Measurements from ENCODE around the gene CDK2AP2.
"Not testable (repeated sequence)": the region's sequence is repeated elsewhere in the genome, so short reads cannot be mapped to it uniquely, and the experiment has no call there.

The CDK2AP2 gene

DNA sequence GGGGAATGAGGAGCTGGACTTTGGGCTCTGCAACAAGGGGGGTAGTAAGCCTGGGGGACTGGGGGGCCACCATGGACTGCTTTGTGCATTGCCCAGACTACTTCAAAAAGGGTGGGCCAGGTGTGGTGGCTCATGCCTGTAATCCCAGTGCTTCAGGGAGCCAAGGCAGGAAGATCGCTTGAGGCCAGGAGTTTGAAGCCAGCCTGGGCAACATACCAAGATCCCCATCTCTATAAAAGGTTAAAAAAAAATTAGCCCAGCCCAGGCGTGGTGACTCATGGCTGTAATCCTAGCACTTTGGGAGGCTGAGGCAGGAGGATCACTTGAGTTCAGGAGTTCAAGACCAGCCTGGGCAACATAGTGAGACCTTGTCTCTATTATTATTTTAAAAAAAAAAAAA is 42.4 kb downstream of the CDK2AP2 start:
- H3K36me3 Mint-ChIP-seq; ATAC-seq (ENCODE audit: low read depth): not testable (repeated sequence)

DNA sequence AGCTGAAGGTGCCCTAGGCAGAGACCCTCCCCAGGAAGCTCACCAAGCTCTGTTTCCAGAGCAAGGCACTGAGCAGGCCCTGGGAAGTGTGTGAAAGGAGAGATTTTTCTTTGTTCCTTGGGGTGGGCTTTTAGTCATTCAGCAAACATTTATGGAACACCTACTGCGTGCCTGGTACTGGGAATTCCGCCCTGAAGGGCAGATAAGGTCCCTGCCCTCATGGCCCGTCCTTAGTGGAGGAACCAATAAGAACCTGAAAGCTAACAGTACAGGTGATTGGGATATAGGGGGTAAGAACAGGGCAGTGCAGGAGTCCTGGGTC is 42.8 kb downstream of the CDK2AP2 start:
- Mint-ChIP-seq H3K27ac (peak overlapping the region; percentile 95), H3K27me3 (no peaks in the 10 kb centered on the region), H3K4me1 (peaks cover 27% of the 10 kb centered on the region)

More for the DNA sequence above, 42.4 kb downstream of the CDK2AP2 start:
- H3K9me3 Mint-ChIP-seq; DNase-seq (ENCODE audit: low spot score in 2 of 2); H3K27me3 Mint-ChIP-seq: not testable (repeated sequence)
- peak overlapping the region; percentile 91 for H3K4me3 Mint-ChIP-seq
- peaks cover 25% of the 10 kb centered on the region for H3K4me1 Mint-ChIP-seq
- peak overlapping the region; percentile 95 for H3K27ac Mint-ChIP-seq

GRCh38 chr11:67464411-67465188 is 43.4 kb downstream of the CDK2AP2 start:
- Mint-ChIP-seq H3K36me3 (peaks cover 5% of the 10 kb centered on the region), H3K4me1 (peaks cover 32% of the 10 kb centered on the region), H3K27me3 (no peaks in the 10 kb centered on the region), H3K27ac (peak overlapping the region; percentile 95), H3K4me3 (peak overlapping the region; percentile 91), H3K9me3 (no peaks in the 10 kb centered on the region)
- DNase-seq (ENCODE audit: low spot score in 2 of 2) (peak; percentile 81 to 88), ATAC-seq (ENCODE audit: low read depth) (peak; percentile 67)

More for the DNA sequence above, 42.8 kb downstream of the CDK2AP2 start:
- H3K9me3 Mint-ChIP-seq = no peaks in the 10 kb centered on the region
- DNase-seq (ENCODE audit: low spot score in 2 of 2) (no peak), ATAC-seq (ENCODE audit: low read depth) (no peak)
- peak overlapping the region; percentile 91 for H3K4me3 Mint-ChIP-seq
- peaks cover 5% of the 10 kb centered on the region for H3K36me3 Mint-ChIP-seq

DNA sequence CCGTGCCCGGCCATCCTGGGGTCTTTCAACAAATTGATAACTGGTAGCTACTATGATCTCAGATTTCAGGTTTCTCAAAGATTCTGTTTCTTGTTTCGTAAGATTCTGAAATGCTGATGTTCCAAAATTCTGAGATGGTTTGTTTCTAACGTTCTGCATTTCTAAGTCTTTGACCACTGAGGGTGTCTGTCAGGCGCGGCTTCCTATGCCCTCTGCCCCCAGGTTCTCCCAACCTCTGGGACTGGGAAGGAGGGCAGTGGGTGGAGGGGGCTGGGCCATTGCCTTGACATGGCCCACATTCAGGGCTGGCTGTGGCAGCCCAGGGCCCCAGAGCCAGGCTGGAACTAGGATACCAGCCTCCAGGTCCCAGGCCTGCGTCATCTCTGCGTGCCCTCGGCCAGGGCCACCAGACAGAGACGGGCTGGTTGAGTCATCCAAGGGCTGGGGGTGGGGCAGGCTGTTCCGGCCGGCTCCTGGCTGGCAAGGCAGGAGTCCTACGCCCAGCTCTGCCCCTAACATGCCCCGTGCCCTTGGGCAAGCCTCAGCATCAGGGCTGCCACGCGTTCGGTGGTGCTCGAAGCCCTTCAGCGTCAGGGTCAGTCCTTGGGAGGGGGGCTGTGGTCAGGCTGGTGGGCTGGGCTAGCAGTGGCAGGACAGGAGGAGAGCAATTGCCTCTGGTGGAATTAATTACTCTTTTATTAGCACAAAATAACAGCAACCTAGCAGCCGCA is 44.1 kb downstream of the CDK2AP2 start:
- no peaks in the 10 kb centered on the region for H3K27me3 Mint-ChIP-seq
- H3K4me3 Mint-ChIP-seq = peak overlapping the region; percentile 91
- peaks cover 5% of the 10 kb centered on the region for H3K36me3 Mint-ChIP-seq
- peaks cover 36% of the 10 kb centered on the region for H3K4me1 Mint-ChIP-seq
- ATAC-seq (ENCODE audit: low read depth) (no peak), DNase-seq (ENCODE audit: low spot score in 2 of 2) (no peak)
- H3K27ac Mint-ChIP-seq = peak overlapping the region; percentile 95
- no peaks in the 10 kb centered on the region for H3K9me3 Mint-ChIP-seq

GRCh38 chr11:67463186-67463585 is 44.8 kb downstream of the CDK2AP2 start:
- Mint-ChIP-seq H3K27me3 (no peaks in the 10 kb centered on the region), H3K4me1 (peaks cover 36% of the 10 kb centered on the region), H3K27ac (no peak overlapping the region), H3K9me3 (no peaks in the 10 kb centered on the region), H3K36me3 (peaks cover 5% of the 10 kb centered on the region), H3K4me3 (no peak overlapping the region)
- ATAC-seq (ENCODE audit: low read depth) (no peak), DNase-seq (ENCODE audit: low spot score in 2 of 2) (no peak)

GRCh38 chr11:67458266-67458665 is 49.7 kb downstream of the CDK2AP2 start:
- DNase-seq (ENCODE audit: low spot score in 2 of 2) (no peak), ATAC-seq (ENCODE audit: low read depth) (no peak)
- Mint-ChIP-seq H3K36me3 (no peaks in the 10 kb centered on the region), H3K27me3 (no peaks in the 10 kb centered on the region), H3K27ac (peak overlapping the region; percentile 81), H3K4me3 (no peak overlapping the region), H3K9me3 (no peaks in the 10 kb centered on the region), H3K4me1 (peaks cover 33% of the 10 kb centered on the region)

DNA sequence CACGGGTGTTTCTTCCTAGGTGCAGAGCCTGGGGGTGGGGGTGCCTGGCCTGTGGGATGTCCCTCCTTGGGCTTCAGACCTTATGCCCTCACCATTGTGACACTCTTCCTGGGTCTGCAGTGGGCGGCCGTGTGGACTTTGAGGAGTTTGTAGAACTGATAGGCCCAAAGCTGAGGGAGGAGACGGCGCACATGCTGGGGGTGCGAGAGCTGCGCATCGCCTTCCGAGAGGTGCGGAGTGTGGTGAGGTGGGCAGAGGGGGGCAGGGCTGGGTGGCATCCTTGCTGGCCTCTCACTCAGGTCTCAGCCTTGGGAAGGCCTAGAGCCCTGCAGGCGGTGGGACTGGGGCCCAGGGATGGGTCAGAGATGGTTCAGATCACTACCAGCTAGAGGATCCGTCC is 50.5 kb downstream of the CDK2AP2 start:
- peak overlapping the region; percentile 14 for H3K27ac Mint-ChIP-seq
- no peaks in the 10 kb centered on the region for H3K27me3 Mint-ChIP-seq
- DNase-seq (ENCODE audit: low spot score in 2 of 2) (no peak), ATAC-seq (ENCODE audit: low read depth) (no peak)
- no peaks in the 10 kb centered on the region for H3K9me3 Mint-ChIP-seq
- H3K36me3 Mint-ChIP-seq = no peaks in the 10 kb centered on the region
- peak overlapping the region; percentile 44 for H3K4me3 Mint-ChIP-seq
- H3K4me1 Mint-ChIP-seq = peaks cover 31% of the 10 kb centered on the region
